ENCODE results near the gene CGN.

GRCh38 chr1:151523326-151523725 is 12.1 kb downstream of the CGN start:
- TF ChIP-seq CTCF (IDR thresholded peaks at IDR 0.05; ENCODE audit: insufficient read depth, low read length) (no peak), POLR2AphosphoS5 (IDR thresholded peaks at IDR 0.05; ENCODE audit: low read depth) (no peak)

Measured in HL-60 (cell line).